Measurements from ENCODE around the gene NOP14. TPM values are rescaled to one million over a fixed set of nuclear protein-coding genes. Genes with fewer than 3 reads are reported as not detected.
A peak's percentile ranks its signal among the peaks of the same experiment; 100 is the strongest.
"Not testable (repeated sequence)": the region's sequence is repeated elsewhere in the genome, so short reads cannot be mapped to it uniquely, and the experiment has no call there.

Gene NOP14
- total RNA-seq, 2 experiments from 2014 or later = 31.7 to 66.2 TPM

- Histone ChIP-seq H4K20me1 (ENCODE audit: insufficient read depth, low read length) (peaks cover 16% of the 10 kb centered on the region), H3K79me2 (ENCODE audit: insufficient read depth, low read depth, low read length) (peaks cover 50% of the 10 kb centered on the region), H3K36me3 (ENCODE audit: insufficient read depth, low read length) (peaks cover 95% of the 10 kb centered on the region)
- BruUV-seq (replicated peaks); H3K4me2 ChIP-seq (ENCODE audit: low read length); H2AFZ ChIP-seq (ENCODE audit: low read length); H3K27ac ChIP-seq (ENCODE audit: low read depth, low read length, poor library complexity, severe bottlenecking); H3K4me1 ChIP-seq (ENCODE audit: insufficient read depth, low read length, poor library complexity, severe bottlenecking); H3K4me3 ChIP-seq (ENCODE audit: low read depth, low read length, poor library complexity, severe bottlenecking); H3K9me3 ChIP-seq (ENCODE audit: low read length); DNase-seq (ENCODE audit: low spot score); H3K9me2 ChIP-seq (ENCODE audit: insufficient read depth, low read length); POLR2A ChIA-PET: not testable (repeated sequence)
- CTCF ChIA-PET (ENCODE audit: unreplicated experiment) = interaction anchor here (1.1 kb wide), 1 partner anchor 12 kb away, joined by 3 read pairs; no protein-coding TSS in a partner anchor
- peak; percentile 94 for TF ChIP-seq CTCF (conservative IDR thresholded peaks at IDR 0.05; ENCODE audit: low read length)
- intact Hi-C loops (cut with micrococcal nuclease; ENCODE audit: unreplicated experiment) = loop anchor here (2.0 to 5.0 kb wide), 2 partner anchors 258 to 419 kb away; partner anchors contain the start of gene FAM193A
Measured at GRCh38 chr4:2955186-2956044, 7.8 kb downstream of the NOP14 start.

- ChIA-PET CTCF (ENCODE audit: unreplicated experiment) (interaction anchor here (0.5 kb wide), 1 partner anchor 325 kb away, joined by 3 read pairs; no protein-coding TSS in a partner anchor), POLR2A (interaction anchor here (1.0 to 1.5 kb wide), 3 partner anchors 9 to 60 kb away, joined by 3 to 6 read pairs (median 5); partner anchors contain the start of gene GRK4)
- Histone ChIP-seq H4K20me1 (ENCODE audit: insufficient read depth, low read length) (peaks cover 13% of the 10 kb centered on the region; the same call in 1 of the 2 replicates), H3K36me3 (ENCODE audit: insufficient read depth, low read length) (peaks cover 96% of the 10 kb centered on the region), H3K4me1 (ENCODE audit: insufficient read depth, low read length, poor library complexity, severe bottlenecking) (no peaks in the 10 kb centered on the region), H3K9me2 (ENCODE audit: insufficient read depth, low read length) (no peaks in the 10 kb centered on the region), H3K27ac (ENCODE audit: low read depth, low read length, poor library complexity, severe bottlenecking) (peak overlapping the region; percentile 2), H2AFZ (ENCODE audit: low read length) (no peak overlapping the region), H3K4me2 (ENCODE audit: low read length) (no peak overlapping the region), H3K4me3 (ENCODE audit: low read depth, low read length, poor library complexity, severe bottlenecking) (no peak overlapping the region), H3K79me2 (ENCODE audit: insufficient read depth, low read depth, low read length) (peaks cover 42% of the 10 kb centered on the region), H3K9me3 (ENCODE audit: low read length) (no peaks in the 10 kb centered on the region)
- no TSS peak for BruUV-seq (replicated peaks)
- TF ChIP-seq CTCF (conservative IDR thresholded peaks at IDR 0.05; ENCODE audit: low read length) (no peak), EZH2phosphoT487 (IDR thresholded peaks at IDR 0.05; ENCODE audit: borderline replicate concordance, low read depth, low read length) (no peak)
- peak; percentile 53 for DNase-seq (ENCODE audit: low spot score)
- intact Hi-C loops (cut with micrococcal nuclease; ENCODE audit: unreplicated experiment) = loop anchor here (2.0 to 5.0 kb wide), 2 partner anchors 257 to 418 kb away; partner anchors contain the start of gene FAM193A
Measured at GRCh38 chr4:2954358-2955185, 8.6 kb downstream of the NOP14 start.

Measured in OCI-LY7 (cell line).